Activated CD8-positive, alpha-beta memory T cell treated with anti-CD3 and anti-CD28 coated beads for 4 hours (primary cell): ENCODE data around the gene GNPNAT1.

Source experiments
- DNase-seq, 2 donors: peaks; one replicate each; pipeline ENCODE4 v3.0.0-alpha.2; 2020; ENCODE audit warnings: low read depth in 2 of 2

GNPNAT1 gene

GRCh38 chr14:52791223-52792096 is at the start of gene GNPNAT1:
GNPNAT1 (minus strand) TSS chr14:52791607; CDS start chr14:52784650, 6,957 bp downstream.
- peak; percentile 77 to 82 for DNase-seq

- no peak for DNase-seq
Observed at GRCh38 chr14:52840877-52841276, 49.5 kb upstream of the GNPNAT1 start.

GRCh38 chr14:52837451-52837850 is 46.0 kb upstream of the GNPNAT1 start:
- DNase-seq = no peak

GRCh38 chr14:52836063-52836462 is 44.7 kb upstream of the GNPNAT1 start:
- DNase-seq = no peak

GRCh38 chr14:52835122-52835903 is 43.9 kb upstream of the GNPNAT1 start:
- DNase-seq = no peak

- DNase-seq = no peak
Observed at GRCh38 chr14:52834440-52834842, 43.0 kb upstream of the GNPNAT1 start.

- no peak for DNase-seq
Observed at GRCh38 chr14:52833891-52834290, 42.5 kb upstream of the GNPNAT1 start.

GRCh38 chr14:52829527-52830185 is 38.2 kb upstream of the GNPNAT1 start:
- no peak for DNase-seq

- DNase-seq = no peak
Observed at GRCh38 chr14:52827426-52827825, 36.0 kb upstream of the GNPNAT1 start.

- no peak for DNase-seq
Observed at GRCh38 chr14:52825085-52825484, 33.7 kb upstream of the GNPNAT1 start.

- DNase-seq = no peak
Observed at GRCh38 chr14:52824462-52824861, 33.1 kb upstream of the GNPNAT1 start.

GRCh38 chr14:52821805-52822250 is 30.4 kb upstream of the GNPNAT1 start:
- DNase-seq = no peak

- DNase-seq = no peak
Observed at GRCh38 chr14:52808101-52808500, 16.7 kb upstream of the GNPNAT1 start.

- DNase-seq = no peak
Observed at GRCh38 chr14:52806115-52806514, 14.7 kb upstream of the GNPNAT1 start.

- DNase-seq = no peak
Observed at GRCh38 chr14:52802597-52802996, 11.2 kb upstream of the GNPNAT1 start.

GRCh38 chr14:52801014-52801712 is 9.8 kb upstream of the GNPNAT1 start:
- no peak for DNase-seq

- no peak for DNase-seq
Observed at GRCh38 chr14:52798826-52799225, 7.4 kb upstream of the GNPNAT1 start.

- DNase-seq = no peak
Observed at GRCh38 chr14:52797653-52798052, 6.2 kb upstream of the GNPNAT1 start.

- DNase-seq = no peak
Observed at GRCh38 chr14:52793061-52793460, 1.7 kb upstream of the GNPNAT1 start.

GRCh38 chr14:52792097-52792415 is 649 bp upstream of the GNPNAT1 start:
- DNase-seq = no peak

- no peak for DNase-seq
Observed at GRCh38 chr14:52790756-52791222, 618 bp downstream of the GNPNAT1 start.
